ENCODE data around the gene TRAPPC2L. TPM values are rescaled to one million over a fixed set of nuclear protein-coding genes. Genes with fewer than 3 reads are reported as not detected.

TRAPPC2L gene
- total and polyA plus RNA-seq, 10 of the 15 experiments (the other 5 are each of a cell fraction or from before 2014, with no cell fraction given) = 56.3 to 363 (median 118) TPM

GRCh38 chr16:88815901-88816589, 40.9 kb upstream of the TRAPPC2L start:
- ChIA-PET POLR2A (interaction anchor here (0.9 kb wide), 1 partner anchor 44 kb away, joined by 3 read pairs; no protein-coding TSS in a partner anchor), CTCF (interaction anchor here (0.7 to 2.1 kb wide), 8 partner anchors 16 to 425 kb away, joined by 3 to 5 read pairs (median 4); no protein-coding TSS in a partner anchor), RAD21 (ENCODE audit: unreplicated experiment) (no interaction called here), SMC1A (ENCODE audit: uncharacterized antibody, unreplicated experiment) (interaction anchor here (0.8 to 1.3 kb wide), 3 partner anchors 333 to 400 kb away, joined by 3 read pairs; no protein-coding TSS in a partner anchor)
- no peak for DNase-seq (ENCODE audit: low read depth, low spot score)
- 33% methylated on average over 15 of the region's 19 CpGs for WGBS (ENCODE audit: insufficient coverage, insufficient replicate concordance, low lambda C conversion rate, missing lambda C conversion rate)
- Histone ChIP-seq H4K20me1 (ENCODE audit: control insufficient read depth, insufficient read depth) (no peaks in the 10 kb centered on the region), H3K36me3 (ENCODE audit: control insufficient read depth in 2 of 2, insufficient read depth in 2 of 2, low read length in 1 of 2) (no peaks in the 10 kb centered on the region), H3K4me3 (no peak overlapping the region), H3K4me1 (ENCODE audit: control insufficient read depth, insufficient read depth, low read length) (peaks cover 6% of the 10 kb centered on the region), H3K9me3 (replicated peaks; ENCODE audit: control insufficient read depth, insufficient read depth, low read length) (no peaks in the 10 kb centered on the region), H3K9ac (ENCODE audit: control insufficient read depth, insufficient read depth, low read length) (no peak overlapping the region), H2AFZ (ENCODE audit: control insufficient read depth, low read depth, low read length) (no peak overlapping the region), H3K4me2 (ENCODE audit: control insufficient read depth, insufficient read depth) (no peak overlapping the region), H3K79me2 (ENCODE audit: control insufficient read depth, insufficient read depth, low read length) (peaks cover 7% of the 10 kb centered on the region), H3K27me3 (replicated peaks in 1 of 2; ENCODE audit: control insufficient read depth in 2 of 2, insufficient read depth in 2 of 2, low read length in 1 of 2) (no peaks in the 10 kb centered on the region), H3K27ac (ENCODE audit: control insufficient read depth, insufficient read depth) (no peak overlapping the region)
- no peak for FAIRE-seq
- in situ Hi-C loops (cut with MboI) = no loop called here
- BruUV-seq (replicated peaks) = no TSS peak
- peak; percentile 31 for ATAC-seq
- intact Hi-C loops (cut with micrococcal nuclease; ENCODE audit: unreplicated experiment) = loop anchor here (1.0 kb wide), 2 partner anchors 351 to 400 kb away; no protein-coding TSS in a partner anchor
- TF ChIP-seq RELA (IDR thresholded peaks at IDR 0.05; ENCODE audit: borderline replicate concordance, partially characterized antibody) (no peak), RB1 (IDR thresholded peaks at IDR 0.05; ENCODE audit: borderline replicate concordance) (no peak), USF2 (IDR thresholded peaks at IDR 0.05; ENCODE audit: borderline replicate concordance, low read depth, low read length) (no peak), ZNF622 (IDR thresholded peaks at IDR 0.05) (no peak), NBN (IDR thresholded peaks at IDR 0.05) (no peak), CTCF (IDR thresholded peaks at IDR 0.05 in 2 of 3, conservative IDR thresholded peaks at IDR 0.05 in 1 of 3; ENCODE audit: control insufficient read depth in 2 of 3, extremely low read depth in 1 of 3, insufficient read depth in 1 of 3, low read depth in 3 of 3, low read length in 3 of 3) (peak; percentile 87 to 97 (median 88)), GATAD2B (conservative IDR thresholded peaks at IDR 0.05; ENCODE audit: low read depth) (0 out of 2 replicates have a peak, but pooled peaks have one; percentile 25), HCFC1 (IDR thresholded peaks at IDR 0.05; ENCODE audit: low read length) (no peak), STAT1 (conservative IDR thresholded peaks at IDR 0.05) (no peak), CEBPB (IDR thresholded peaks at IDR 0.05; ENCODE audit: borderline replicate concordance in 1 of 2, low read depth in 2 of 2, low read length in 2 of 2) (no peak), HDAC2 (IDR thresholded peaks at IDR 0.05) (no peak), NKRF (conservative IDR thresholded peaks at IDR 0.05) (no peak), MYC (IDR thresholded peaks at IDR 0.05; ENCODE audit: insufficient read depth, insufficient read length, insufficient replicate concordance, low read length, severe bottlenecking) (no peak)
- TF ChIP-seq, protein P1, sequence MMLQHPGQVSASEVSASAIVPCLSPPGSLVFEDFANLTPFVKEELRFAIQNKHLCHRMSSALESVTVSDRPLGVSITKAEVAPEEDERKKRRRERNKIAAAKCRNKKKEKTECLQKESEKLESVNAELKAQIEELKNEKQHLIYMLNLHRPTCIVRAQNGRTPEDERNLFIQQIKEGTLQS (IDR thresholded peaks at IDR 0.05; ENCODE audit: borderline replicate concordance, extremely low read depth, low read depth, low read length) = no peak
- TF ChIP-seq, protein P2, sequence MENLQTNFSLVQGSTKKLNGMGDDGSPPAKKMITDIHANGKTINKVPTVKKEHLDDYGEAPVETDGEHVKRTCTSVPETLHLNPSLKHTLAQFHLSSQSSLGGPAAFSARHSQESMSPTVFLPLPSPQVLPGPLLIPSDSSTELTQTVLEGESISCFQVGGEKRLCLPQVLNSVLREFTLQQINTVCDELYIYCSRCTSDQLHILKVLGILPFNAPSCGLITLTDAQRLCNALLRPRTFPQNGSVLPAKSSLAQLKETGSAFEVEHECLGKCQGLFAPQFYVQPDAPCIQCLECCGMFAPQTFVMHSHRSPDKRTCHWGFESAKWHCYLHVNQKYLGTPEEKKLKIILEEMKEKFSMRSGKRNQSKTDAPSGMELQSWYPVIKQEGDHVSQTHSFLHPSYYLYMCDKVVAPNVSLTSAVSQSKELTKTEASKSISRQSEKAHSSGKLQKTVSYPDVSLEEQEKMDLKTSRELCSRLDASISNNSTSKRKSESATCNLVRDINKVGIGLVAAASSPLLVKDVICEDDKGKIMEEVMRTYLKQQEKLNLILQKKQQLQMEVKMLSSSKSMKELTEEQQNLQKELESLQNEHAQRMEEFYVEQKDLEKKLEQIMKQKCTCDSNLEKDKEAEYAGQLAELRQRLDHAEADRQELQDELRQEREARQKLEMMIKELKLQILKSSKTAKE (IDR thresholded peaks at IDR 0.05; ENCODE audit: low read depth, poor library complexity, severe bottlenecking) = no peak

All from GM12878 (cell line).